Activated CD8-positive, alpha-beta memory T cell treated with anti-CD3 and anti-CD28 coated beads, Interleukin-2, amount 50 U/mL, for 1 hour (primary cell): ENCODE data around the gene DCTN5.
"Not testable (repeated sequence)": the region's sequence is repeated elsewhere in the genome, so short reads cannot be mapped to it uniquely, and the experiment has no call there.

ENCODE experiments used
- DNase-seq: peaks from one replicate; pipeline ENCODE4 v3.0.0-alpha.2; 2020; ENCODE audit errors: extremely low read depth

DCTN5 gene

GRCh38 chr16:23694265-23694643, 53.0 kb downstream of the DCTN5 start:
- no peak for DNase-seq

GRCh38 chr16:23694644-23695373, 53.5 kb downstream of the DCTN5 start:
- DNase-seq = no peak

- no peak for DNase-seq
Observed at GRCh38 chr16:23695756-23696155, 54.5 kb downstream of the DCTN5 start.

- no peak for DNase-seq
Observed at GRCh38 chr16:23699100-23699499, 57.8 kb downstream of the DCTN5 start.

- no peak for DNase-seq
Observed at GRCh38 chr16:23700093-23700492, 58.8 kb downstream of the DCTN5 start.

GRCh38 chr16:23700509-23700908, 59.2 kb downstream of the DCTN5 start:
- DNase-seq = no peak

- no peak for DNase-seq
Observed at GRCh38 chr16:23701045-23701444, 59.8 kb downstream of the DCTN5 start.

- no peak for DNase-seq
Observed at GRCh38 chr16:23702951-23703350, 61.7 kb downstream of the DCTN5 start.

GRCh38 chr16:23704772-23705516, 63.7 kb downstream of the DCTN5 start:
- DNase-seq = no peak

- DNase-seq = no peak
Observed at GRCh38 chr16:23705517-23705902, 64.2 kb downstream of the DCTN5 start.

GRCh38 chr16:23706439-23706838, 65.2 kb downstream of the DCTN5 start:
- no peak for DNase-seq

- DNase-seq = no peak
Observed at GRCh38 chr16:23709536-23709935, 68.3 kb downstream of the DCTN5 start.

- DNase-seq = no peak
Observed at GRCh38 chr16:23710008-23710407, 68.7 kb downstream of the DCTN5 start.

- DNase-seq = no peak
Observed at GRCh38 chr16:23710504-23710903, 69.2 kb downstream of the DCTN5 start.

GRCh38 chr16:23711785-23712184, 70.5 kb downstream of the DCTN5 start:
- DNase-seq = no peak

GRCh38 chr16:23712976-23713375, 71.7 kb downstream of the DCTN5 start, which contains the start of gene ERN2:
Gene ERN2, minus strand, starts transcription at chr16:23713222. Its CDS starts 35 bp downstream, at chr16:23713187.
- DNase-seq = no peak

- no peak for DNase-seq
Observed at GRCh38 chr16:23716484-23716883, 75.2 kb downstream of the DCTN5 start.

GRCh38 chr16:23722613-23723240, 81.5 kb downstream of the DCTN5 start:
- not testable (repeated sequence) for DNase-seq

- no peak for DNase-seq
Observed at GRCh38 chr16:23724096-23724784, 83.0 kb downstream of the DCTN5 start.

- DNase-seq = no peak
Observed at GRCh38 chr16:23724785-23725131, 83.5 kb downstream of the DCTN5 start.

- DNase-seq = no peak
Observed at GRCh38 chr16:23726710-23727109, 85.4 kb downstream of the DCTN5 start.
